Glutamatergic neuron (in vitro differentiated cells): ENCODE measurements around the gene HRAS. TPM values are rescaled to one million over a fixed set of nuclear protein-coding genes. Genes with fewer than 3 reads are reported as not detected.

Source experiments
- DNase-seq: peaks from one replicate; pipeline ENCODE4 v3.0.0; 2022
- H3K27ac Mint-ChIP-seq: one replicate; pipeline ENCODE4 v1.8.0; 2020; ENCODE audit warnings: mild to moderate bottlenecking, mixed read lengths, inconsistent platforms; ENCODE audit not compliant: unreplicated experiment
- H3K27me3 Mint-ChIP-seq: one replicate; pipeline ENCODE4 v1.8.0; 2020; ENCODE audit warnings: mild to moderate bottlenecking, moderate library complexity, mixed read lengths, inconsistent platforms; ENCODE audit not compliant: unreplicated experiment
- H3K36me3 Mint-ChIP-seq: one replicate; pipeline ENCODE4 v1.8.0; 2020; ENCODE audit warnings: mild to moderate bottlenecking, mixed read lengths, inconsistent platforms; ENCODE audit not compliant: unreplicated experiment
- H3K4me1 Mint-ChIP-seq: one replicate; pipeline ENCODE4 v1.8.0; 2020; ENCODE audit warnings: mild to moderate bottlenecking, low read depth, mixed read lengths, inconsistent platforms; ENCODE audit not compliant: unreplicated experiment
- H3K4me3 Mint-ChIP-seq: one replicate; pipeline ENCODE4 v1.8.0; 2020; ENCODE audit warnings: mild to moderate bottlenecking, mixed read lengths, inconsistent platforms; ENCODE audit not compliant: unreplicated experiment
- H3K9me3 Mint-ChIP-seq: one replicate; pipeline ENCODE4 v1.8.0; 2020; ENCODE audit warnings: mild to moderate bottlenecking, moderate library complexity, mixed read lengths, inconsistent platforms; ENCODE audit not compliant: unreplicated experiment
- CTCF ChIP-seq: fragments of 200-600 bp; sonication (generic); IDR thresholded peaks from one replicate; pipeline ENCODE4 v1.5.0; 2021; ENCODE audit not compliant: partially characterized antibody, unreplicated experiment
- total RNA-seq: library from RNA; stranded (reverse); fragmentation: NEBNext Ultra II Directional; extraction: Animal tissue kit (Norgen Biotek cat#: 25700); gene quantifications from one replicate; pipeline ENCODE4 v1.2.1, GENCODE V29; 2021; ENCODE audit not compliant: unreplicated experiment

HRAS gene
- total RNA-seq, 1 donor from 2014 or later = 140 TPM

DNA sequence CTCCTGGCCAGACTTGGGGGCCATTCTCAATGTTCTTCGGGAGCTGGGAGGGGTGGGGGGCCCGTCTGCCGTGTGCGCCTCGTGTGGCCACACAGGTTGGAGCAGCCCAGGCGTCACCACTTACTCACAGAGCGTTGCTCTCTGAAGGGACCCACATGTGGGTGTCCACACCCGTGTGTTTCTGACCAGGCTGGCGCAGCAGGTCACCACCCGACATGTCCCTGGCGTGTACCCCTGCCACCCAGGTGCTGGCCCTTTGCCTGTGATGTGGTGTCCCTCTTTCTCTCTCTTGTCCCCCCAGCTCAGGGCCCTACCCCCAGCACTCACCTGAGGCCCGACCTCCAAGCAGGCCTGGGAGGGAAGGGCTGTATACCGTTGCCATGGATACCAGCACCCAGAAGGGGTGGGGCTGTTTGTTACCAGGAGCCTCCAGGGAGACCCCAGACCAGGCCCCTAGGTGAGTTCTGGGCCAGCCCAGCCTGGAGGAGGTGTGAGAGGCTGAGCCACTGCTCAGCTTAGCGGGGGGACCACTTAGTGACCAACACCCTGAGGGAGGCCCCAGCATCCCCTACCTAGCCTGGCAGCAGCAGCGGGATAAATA lies 23.7 kb upstream of the HRAS start:
- Mint-ChIP-seq H3K4me3 (no peak overlapping the region), H3K4me1 (no peaks in the 10 kb centered on the region), H3K27me3 (peaks cover 4% of the 10 kb centered on the region)

DNA sequence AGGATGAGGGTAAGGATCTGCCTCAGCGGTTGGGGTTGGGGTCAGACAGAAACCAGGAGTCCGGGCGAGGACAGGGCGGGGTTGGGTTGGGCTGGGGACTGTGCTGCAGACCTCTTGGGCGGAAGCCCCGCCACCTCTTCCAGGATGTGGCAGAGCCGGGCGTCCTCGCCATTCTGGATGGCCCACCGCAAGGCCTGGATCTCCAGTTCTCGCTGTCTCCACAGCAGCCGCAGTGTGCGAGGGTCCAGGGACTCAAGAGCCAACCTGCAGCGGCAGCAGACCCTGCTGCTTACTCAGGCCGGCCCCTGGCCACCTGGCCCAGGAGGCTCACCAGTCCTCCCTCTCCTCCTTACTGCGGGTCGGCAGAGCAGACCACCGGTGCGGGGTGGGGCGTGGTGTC lies 23.1 kb upstream of the HRAS start:
- Mint-ChIP-seq H3K4me1 (no peaks in the 10 kb centered on the region), H3K27me3 (peaks cover 4% of the 10 kb centered on the region), H3K9me3 (peaks cover 6% of the 10 kb centered on the region), H3K4me3 (no peak overlapping the region), H3K36me3 (no peaks in the 10 kb centered on the region), H3K27ac (no peak overlapping the region)
- no peak for TF ChIP-seq CTCF
- no peak for DNase-seq

More for the DNA sequence above, 23.7 kb upstream of the HRAS start:
- H3K36me3 Mint-ChIP-seq = no peaks in the 10 kb centered on the region
- peaks cover 6% of the 10 kb centered on the region for H3K9me3 Mint-ChIP-seq
- H3K27ac Mint-ChIP-seq = no peak overlapping the region
- no peak for TF ChIP-seq CTCF
- no peak for DNase-seq

DNA sequence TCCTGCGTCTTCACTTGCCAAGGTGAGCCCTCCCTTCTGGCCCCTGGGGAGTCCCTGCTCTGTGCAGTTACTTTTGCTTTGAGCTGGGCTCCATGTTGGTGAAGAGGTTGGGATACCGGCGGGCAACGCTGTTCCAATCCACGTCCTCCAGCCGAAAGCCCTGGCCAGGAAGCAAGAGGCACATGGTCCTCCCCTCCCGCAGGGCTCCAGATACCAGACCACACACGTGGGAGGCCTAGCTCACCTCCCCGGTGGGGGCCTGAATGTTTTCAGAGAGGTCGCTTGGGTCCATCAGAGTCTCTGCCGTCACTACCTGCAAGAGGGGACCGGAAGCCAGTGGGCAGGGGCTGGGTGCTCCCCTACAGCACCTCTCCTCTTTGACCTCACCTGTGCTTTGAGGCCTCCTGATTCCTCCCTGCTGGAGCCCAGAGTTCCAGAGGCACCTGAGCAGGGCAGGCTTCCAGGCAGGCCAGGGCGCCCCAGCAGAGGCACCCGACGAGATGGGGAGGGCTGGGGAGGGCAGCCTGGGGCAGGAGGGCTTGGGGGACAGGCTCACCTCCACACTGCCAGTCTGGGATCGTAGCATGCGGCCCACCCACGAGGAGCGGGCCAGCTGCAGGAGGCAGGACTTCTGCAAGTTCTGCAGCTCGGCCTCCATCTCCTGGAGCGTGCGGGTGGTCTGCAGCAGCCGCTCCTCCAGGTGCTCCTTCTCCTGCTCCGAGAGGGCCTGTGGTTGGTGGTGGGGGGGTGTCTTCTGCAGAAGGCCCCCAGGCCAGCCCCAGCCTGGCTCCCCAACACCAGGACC lies 22.2 kb upstream of the HRAS start:
- H3K9me3 Mint-ChIP-seq = peaks cover 6% of the 10 kb centered on the region
- peaks cover 5% of the 10 kb centered on the region for H3K27me3 Mint-ChIP-seq
- no peak for TF ChIP-seq CTCF
- no peak overlapping the region for H3K4me3 Mint-ChIP-seq
- H3K27ac Mint-ChIP-seq = no peak overlapping the region
- peaks cover 1% of the 10 kb centered on the region for H3K4me1 Mint-ChIP-seq
- no peak for DNase-seq
- H3K36me3 Mint-ChIP-seq = no peaks in the 10 kb centered on the region

GRCh38 chr11:556662-557256 lies 21.4 kb upstream of the HRAS start:
- Mint-ChIP-seq H3K27me3 (peaks cover 5% of the 10 kb centered on the region), H3K27ac (no peak overlapping the region), H3K4me1 (peaks cover 1% of the 10 kb centered on the region), H3K36me3 (no peaks in the 10 kb centered on the region), H3K4me3 (peak overlapping the region; percentile 65), H3K9me3 (peaks cover 6% of the 10 kb centered on the region)
- no peak for TF ChIP-seq CTCF
- no peak for DNase-seq
